GM12874 (cell line): ENCODE results near the gene PAX4.

Experiments used
- CTCF ChIP-seq: IDR thresholded peaks from 2 replicates; pipeline ENCODE4 v1.5.1; 2011; ENCODE audit warnings: low read depth, mild to moderate bottlenecking, control low read depth, low read length, moderate library complexity; ENCODE audit not compliant: insufficient read depth

PAX4 gene

GRCh38 chr7:127582361-127582760, 35.6 kb downstream of the PAX4 start:
- TF ChIP-seq CTCF, result no peak

GRCh38 chr7:127581716-127582115, 36.2 kb downstream of the PAX4 start:
- no peak for TF ChIP-seq CTCF

GRCh38 chr7:127580612-127581011, 37.3 kb downstream of the PAX4 start:
- no peak for TF ChIP-seq CTCF

GRCh38 chr7:127578711-127579275, 39.1 kb downstream of the PAX4 start:
- TF ChIP-seq CTCF, result no peak

- no peak for TF ChIP-seq CTCF
Measured at GRCh38 chr7:127578036-127578684, 39.8 kb downstream of the PAX4 start.

- no peak for TF ChIP-seq CTCF
Measured at GRCh38 chr7:127571741-127572505, 46.0 kb downstream of the PAX4 start.

GRCh38 chr7:127566242-127566641, 51.7 kb downstream of the PAX4 start:
- TF ChIP-seq CTCF, result no peak
